Body of pancreas (tissue), 4 donors: ENCODE results near the gene MARCHF4. TPM values are rescaled to one million over a fixed set of nuclear protein-coding genes. Genes with fewer than 3 reads are reported as not detected.

Experiments used
- ATAC-seq: fragments of 150-250 bp; one replicate; pipeline ENCODE4 v1.9.1; 2016
- DNase-seq, 4 donors: peaks; one replicate each; pipeline ENCODE4 v3.0.0-alpha.2; 2019
- H3K27ac ChIP-seq, 4 donors: fragments of 200-600 bp; sonication (generic); 1 replicate in 3 of 4; 2 replicates in 1 of 4; pipeline versions ENCODE4 v1.5.1 to v1.6.1; 2016 to 2019; ENCODE audit warnings: mild to moderate bottlenecking in 1 of 4, mixed read lengths in 1 of 4, moderate library complexity in 1 of 4
- H3K27me3 ChIP-seq, 2 donors: fragments of 200-600 bp; sonication (generic); one replicate each; pipeline ENCODE4 v1.6.0; 2016; ENCODE audit warnings: mild to moderate bottlenecking in 1 of 2
- H3K36me3 ChIP-seq, 2 donors: fragments of 200-600 bp; sonication (generic); replicated peaks in 1 of 2; 2 replicates each; pipeline ENCODE4 v1.5.1; 2016; ENCODE audit warnings: low read depth in 2 of 2; ENCODE audit not compliant: insufficient read depth in 1 of 2
- H3K4me1 ChIP-seq: fragments of 200-600 bp; sonication (generic); one replicate; pipeline ENCODE4 v1.6.0; 2016
- H3K4me3 ChIP-seq, 2 donors: fragments of 200-600 bp; sonication (generic); 1 replicate in 1 of 2; 2 replicates in 1 of 2; pipeline ENCODE4 v1.5.1; 2016 to 2019
- H3K9me3 ChIP-seq, 3 donors: fragments of 200-600 bp; sonication (generic); 1 replicate in 2 of 3; 2 replicates in 1 of 3; pipeline ENCODE4 v1.5.1; 2016
- CTCF ChIP-seq, 7 experiments: fragments of 450-650 bp in 4 of 7; fragments of 200-600 bp in 3 of 7; sonication (generic) in 3 of 7; IDR thresholded peaks; one replicate each; pipeline ENCODE4 v1.5.1; 2016 to 2019; ENCODE audit warnings: antibody characterized with exemption in 7 of 7
- POLR2A ChIP-seq, 3 donors: fragments of 450-650 bp; IDR thresholded peaks; one replicate each; pipeline ENCODE4 v1.6.1; 2016; ENCODE audit warnings: antibody characterized with exemption in 3 of 3, mild to moderate bottlenecking in 2 of 3
- WGBS, 2 donors: methylation state at CpG; one replicate each; pipeline ENCODE4 v1.1.5; 2017; 5-methylcytosine and 5-hydroxymethylcytosine counted together
- intact Hi-C: fragments of 100-400 bp; cut with DNase I; formaldehyde crosslinking; loops from one replicate; pipeline ENCODE4 v1.15.1; 2023
- total RNA-seq, 2 donors: library from RNA; depleted of rRNA; stranded (reverse); fragments of >200 nt; gene quantifications; one replicate each; pipeline ENCODE4 v1.1.0, GENCODE V29; 2016

Gene MARCHF4
- total RNA-seq, 2 donors from 2014 or later = 0.52 to 2.6 TPM

GRCh38 chr2:216392018-216392562 lies 19.8 kb upstream of the MARCHF4 start:
- DNase-seq = no peak

GRCh38 chr2:216391401-216391800 lies 19.1 kb upstream of the MARCHF4 start:
- H3K9me3 ChIP-seq = no peaks in the 10 kb centered on the region
- no peaks in the 10 kb centered on the region for H3K4me1 ChIP-seq
- ATAC-seq (no peak), DNase-seq (no peak)
- no peaks in the 10 kb centered on the region for H3K36me3 ChIP-seq
- no peaks in the 10 kb centered on the region for H3K27me3 ChIP-seq
- H3K27ac ChIP-seq = no peak overlapping the region
- 81 to 85% methylated on average over 6 of the region's 6 CpGs for WGBS, 2 donors
- no peak overlapping the region for H3K4me3 ChIP-seq
- TF ChIP-seq POLR2A (IDR thresholded peaks at IDR 0.05) (no peak), CTCF (IDR thresholded peaks at IDR 0.05) (no peak)
- intact Hi-C loops = no loop called here

More at GRCh38 chr2:216392018-216392562, 19.8 kb upstream of the MARCHF4 start:
- WGBS, 2 donors = 91 to 95% methylated on average over 6 of the region's 6 CpGs
- intact Hi-C loops = no loop called here
- Histone ChIP-seq H3K9me3 (no peaks in the 10 kb centered on the region), H3K4me3 (no peak overlapping the region), H3K27me3 (no peaks in the 10 kb centered on the region), H3K4me1 (no peaks in the 10 kb centered on the region), H3K36me3 (no peaks in the 10 kb centered on the region), H3K27ac (no peak overlapping the region)
- no peak for ATAC-seq
- TF ChIP-seq POLR2A (IDR thresholded peaks at IDR 0.05) (no peak), CTCF (IDR thresholded peaks at IDR 0.05) (no peak)

- Histone ChIP-seq H3K36me3 (no peaks in the 10 kb centered on the region), H3K4me1 (no peaks in the 10 kb centered on the region), H3K27ac (no peak overlapping the region), H3K27me3 (no peaks in the 10 kb centered on the region), H3K4me3 (no peak overlapping the region), H3K9me3 (no peaks in the 10 kb centered on the region)
- ATAC-seq (no peak), DNase-seq (no peak)
- TF ChIP-seq POLR2A (IDR thresholded peaks at IDR 0.05) (no peak), CTCF (IDR thresholded peaks at IDR 0.05) (no peak)
- intact Hi-C loops = no loop called here
- 65 to 71% methylated on average over 1 of the region's 1 CpG for WGBS, 2 donors
Observed at GRCh38 chr2:216389570-216389969, 17.3 kb upstream of the MARCHF4 start.

- no peaks in the 10 kb centered on the region for H3K4me1 ChIP-seq
- no peak overlapping the region for H3K4me3 ChIP-seq
- H3K27ac ChIP-seq = no peak overlapping the region
- ATAC-seq (no peak), DNase-seq (no peak)
- H3K27me3 ChIP-seq = no peaks in the 10 kb centered on the region
- no peaks in the 10 kb centered on the region for H3K36me3 ChIP-seq
- intact Hi-C loops = no loop called here
- TF ChIP-seq CTCF (IDR thresholded peaks at IDR 0.05) (no peak), POLR2A (IDR thresholded peaks at IDR 0.05) (no peak)
- H3K9me3 ChIP-seq = no peaks in the 10 kb centered on the region
- WGBS, 2 donors = 71 to 82% methylated on average over 5 of the region's 5 CpGs
Observed at GRCh38 chr2:216388046-216388884, 16.0 kb upstream of the MARCHF4 start.
